Eye (tissue), 1 donor: ENCODE measurements around the gene MFSD2B.
"Not testable (repeated sequence)": the region's sequence is repeated elsewhere in the genome, so short reads cannot be mapped to it uniquely, and the experiment has no call there.

Experiments used
- DNase-seq: peaks from one replicate; pipeline ENCODE4 v3.0.0-alpha.2; 2015

Gene MFSD2B

DNA sequence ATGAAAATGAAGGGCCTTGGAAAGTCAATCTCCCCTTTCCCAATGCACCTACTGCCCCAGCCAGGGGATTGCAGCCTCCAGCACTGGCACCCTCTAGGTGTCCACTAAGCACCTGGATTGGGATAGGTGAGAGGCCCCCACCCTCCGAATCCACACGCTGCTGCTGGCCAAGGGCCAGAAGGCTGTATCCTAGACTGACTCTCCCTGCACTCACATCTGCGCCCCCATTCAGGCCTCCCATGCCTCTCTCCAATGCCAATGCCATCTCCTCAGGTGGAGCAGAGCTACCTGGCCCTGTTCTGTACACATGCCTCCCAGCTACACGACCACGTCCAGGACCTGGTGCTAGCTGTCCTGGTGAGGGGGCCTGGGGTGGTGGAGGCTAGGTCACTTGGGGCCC is 9.8 kb downstream of the MFSD2B start:
- DNase-seq: no peak

DNA sequence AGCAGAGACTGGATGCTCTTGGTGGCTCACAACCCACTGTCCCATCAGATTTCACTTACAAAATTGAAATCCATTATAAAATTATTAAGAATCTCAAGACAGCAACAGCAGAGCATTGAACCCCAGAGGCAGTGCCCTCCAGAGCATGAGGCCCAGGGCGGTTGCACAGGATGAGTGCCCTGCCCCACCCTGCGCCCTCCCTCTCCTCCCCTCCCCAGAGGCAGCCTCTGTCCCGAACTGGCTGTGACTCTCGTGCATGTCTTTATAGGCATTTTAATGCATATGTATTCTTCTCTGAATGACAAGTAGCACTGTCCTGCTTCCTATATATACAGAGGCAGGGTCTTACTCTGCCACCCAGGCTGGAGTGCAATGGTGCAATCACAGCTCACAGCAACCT is 10.4 kb downstream of the MFSD2B start:
- no peak for DNase-seq

DNA sequence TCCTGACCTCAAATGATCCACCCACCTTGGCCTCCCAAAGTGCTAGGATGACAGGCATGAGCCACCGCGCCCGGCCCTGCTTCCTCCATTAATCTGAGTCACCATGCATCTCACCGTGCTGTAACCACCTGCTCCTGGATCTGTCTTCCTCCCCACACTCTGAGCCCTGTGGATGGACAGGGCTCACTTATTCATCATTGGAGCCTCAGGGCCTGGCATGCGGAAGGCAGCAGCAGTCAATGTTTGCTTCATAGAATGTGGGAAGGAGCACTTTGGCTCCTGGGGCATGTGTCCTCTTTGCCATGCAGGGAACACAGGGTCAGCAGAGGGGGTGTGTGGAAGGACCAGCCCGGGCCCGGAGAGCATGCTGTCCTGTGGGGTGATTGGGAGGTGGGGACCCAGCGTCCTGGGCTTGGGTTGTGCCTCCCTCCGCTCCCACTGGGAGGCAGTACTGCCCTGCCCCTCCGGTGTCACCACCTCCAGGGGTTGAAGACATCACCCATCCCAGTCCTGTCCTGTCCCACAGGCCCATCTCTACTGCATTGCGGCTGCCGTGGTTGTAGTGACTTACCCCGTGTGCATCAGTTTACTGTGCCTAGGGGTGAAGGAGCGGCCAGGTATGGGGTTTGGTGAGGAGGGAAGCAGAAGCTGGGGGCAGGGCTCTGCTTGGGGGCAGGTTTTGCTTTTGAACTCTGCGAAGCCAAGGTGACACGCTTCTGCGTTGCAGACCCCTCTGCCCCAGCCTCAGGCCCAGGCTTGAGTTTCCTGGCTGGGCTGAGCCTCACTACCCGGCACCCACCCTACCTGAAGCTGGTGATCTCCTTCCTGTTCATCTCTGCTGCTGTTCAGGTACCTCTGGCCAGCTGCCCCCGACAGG is 11.5 kb downstream of the MFSD2B start:
- DNase-seq: no peak

DNA sequence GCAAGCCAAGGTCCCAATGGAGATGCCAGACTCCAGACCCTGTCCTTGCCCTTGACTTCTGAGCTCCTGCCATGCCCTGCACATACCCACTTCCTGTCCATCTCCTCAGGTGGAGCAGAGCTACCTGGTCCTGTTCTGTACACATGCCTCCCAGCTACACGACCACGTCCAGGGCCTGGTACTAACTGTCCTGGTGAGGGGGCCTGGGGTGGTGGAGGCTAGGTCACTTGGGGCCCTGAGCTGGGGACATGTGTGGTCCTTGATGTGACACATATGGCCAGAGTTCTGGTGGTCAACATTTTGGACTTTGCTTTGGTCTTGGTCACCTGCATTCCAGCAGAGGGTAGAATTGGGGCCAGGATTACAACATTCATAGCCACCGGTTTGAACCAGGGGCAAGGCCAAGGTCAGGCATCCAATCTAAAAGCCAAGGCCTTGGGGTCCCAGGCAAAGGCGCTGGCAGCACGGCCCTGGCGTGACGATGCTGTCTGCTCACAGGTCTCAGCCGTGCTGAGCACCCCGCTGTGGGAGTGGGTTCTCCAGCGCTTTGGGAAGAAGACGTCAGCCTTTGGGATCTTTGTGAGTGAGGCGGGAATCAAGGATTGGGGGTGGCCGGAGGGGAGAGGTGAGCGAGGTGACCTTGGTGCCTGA is 12.6 kb downstream of the MFSD2B start:
- no peak for DNase-seq

DNA sequence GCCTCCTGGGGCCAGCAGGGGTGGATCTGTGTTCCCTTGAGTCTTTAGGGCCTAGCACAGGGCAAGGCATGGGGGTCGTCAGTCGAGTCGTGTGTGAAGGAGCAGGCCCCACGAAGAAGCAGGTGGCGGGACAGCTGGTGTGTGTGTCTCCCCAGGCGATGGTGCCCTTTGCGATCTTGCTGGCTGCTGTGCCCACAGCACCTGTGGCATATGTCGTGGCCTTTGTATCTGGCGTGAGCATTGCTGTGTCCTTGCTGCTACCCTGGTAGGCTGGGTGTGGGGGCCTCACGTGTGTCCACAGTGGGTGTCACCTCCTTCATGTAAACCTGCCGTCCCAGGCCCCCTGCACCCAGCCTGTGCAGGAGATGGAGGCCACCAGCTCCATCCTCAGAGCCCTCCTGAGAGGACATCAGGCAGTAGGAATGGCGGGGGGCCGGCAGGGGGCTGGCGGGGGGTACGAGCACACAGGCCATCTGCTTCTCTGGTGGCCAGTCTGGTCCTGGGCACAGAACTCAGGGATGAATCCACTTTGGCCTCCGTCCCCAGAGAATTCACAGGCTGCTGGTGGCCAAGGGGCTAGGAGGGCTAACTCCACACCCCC is 13.2 kb downstream of the MFSD2B start:
- DNase-seq: no peak

DNA sequence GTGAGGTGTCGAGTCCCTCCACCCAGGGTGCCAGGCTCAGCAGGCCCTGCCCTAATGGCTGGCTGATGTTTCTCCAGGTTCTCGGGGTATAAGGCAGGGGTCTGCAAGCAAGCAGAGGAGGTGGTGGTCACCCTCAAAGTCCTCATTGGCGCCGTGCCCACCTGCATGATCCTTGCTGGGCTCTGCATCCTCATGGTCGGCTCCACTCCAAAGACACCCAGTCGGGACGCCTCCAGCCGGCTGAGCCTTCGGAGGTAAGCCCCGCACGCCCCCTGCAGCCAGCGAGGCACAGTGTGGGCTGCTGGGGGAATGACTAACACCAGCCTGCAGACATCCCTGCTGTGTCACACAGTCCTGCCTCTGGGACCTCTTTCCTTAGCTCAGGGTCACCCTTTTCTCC is 14.1 kb downstream of the MFSD2B start:
- no peak for DNase-seq

DNA sequence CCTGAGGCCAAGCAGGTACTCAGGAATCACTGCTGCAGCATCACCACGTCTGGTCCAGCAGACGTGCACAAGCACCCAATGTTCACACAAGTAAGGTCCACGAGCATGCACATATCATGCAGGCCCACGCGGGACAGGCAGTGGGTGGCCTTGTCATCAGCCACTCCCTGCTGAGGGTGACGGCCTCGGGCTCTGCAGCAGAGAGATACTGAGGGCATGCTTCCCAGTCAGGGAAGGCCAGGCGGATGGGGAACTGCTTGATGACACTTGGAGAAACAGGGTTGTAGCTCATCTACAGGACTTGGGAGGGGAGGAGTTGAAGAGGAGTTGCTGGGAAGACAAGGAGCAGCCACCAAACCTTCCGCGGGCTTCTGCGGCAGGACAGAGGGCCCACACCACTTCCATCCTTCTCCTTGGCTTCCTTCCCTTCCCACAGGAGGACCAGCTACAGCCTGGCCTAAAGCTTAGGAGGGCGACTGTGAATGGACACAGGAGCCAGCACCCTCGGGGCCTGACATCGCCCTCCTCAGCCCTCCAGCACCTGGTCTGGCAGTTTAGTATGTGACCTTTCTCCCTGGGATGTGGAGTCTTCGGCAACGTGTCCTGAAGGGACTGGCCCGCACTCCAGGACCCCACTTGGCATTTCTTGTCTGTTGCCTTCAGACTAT is 15.2 kb downstream of the MFSD2B start:
- DNase-seq: no peak

DNA sequence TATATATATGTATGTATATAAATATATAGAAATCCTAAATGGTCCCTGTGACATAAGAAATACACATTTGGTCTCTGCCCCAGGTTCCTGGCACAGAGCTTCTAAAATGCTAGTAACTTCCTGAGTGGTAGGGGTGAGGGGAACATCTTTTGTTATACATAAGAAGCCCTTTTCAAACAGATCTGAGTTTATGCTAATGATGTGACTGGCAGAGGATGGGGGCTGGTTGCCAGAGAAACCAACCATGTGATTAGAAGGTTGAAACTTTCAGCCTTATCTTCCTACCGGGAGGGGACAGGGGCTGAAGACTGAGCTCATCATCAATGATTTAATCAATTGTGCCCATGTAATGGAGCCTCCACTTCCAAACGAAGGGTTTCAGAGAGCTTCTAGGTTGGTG is 16.3 kb downstream of the MFSD2B start:
- DNase-seq: no peak

DNA sequence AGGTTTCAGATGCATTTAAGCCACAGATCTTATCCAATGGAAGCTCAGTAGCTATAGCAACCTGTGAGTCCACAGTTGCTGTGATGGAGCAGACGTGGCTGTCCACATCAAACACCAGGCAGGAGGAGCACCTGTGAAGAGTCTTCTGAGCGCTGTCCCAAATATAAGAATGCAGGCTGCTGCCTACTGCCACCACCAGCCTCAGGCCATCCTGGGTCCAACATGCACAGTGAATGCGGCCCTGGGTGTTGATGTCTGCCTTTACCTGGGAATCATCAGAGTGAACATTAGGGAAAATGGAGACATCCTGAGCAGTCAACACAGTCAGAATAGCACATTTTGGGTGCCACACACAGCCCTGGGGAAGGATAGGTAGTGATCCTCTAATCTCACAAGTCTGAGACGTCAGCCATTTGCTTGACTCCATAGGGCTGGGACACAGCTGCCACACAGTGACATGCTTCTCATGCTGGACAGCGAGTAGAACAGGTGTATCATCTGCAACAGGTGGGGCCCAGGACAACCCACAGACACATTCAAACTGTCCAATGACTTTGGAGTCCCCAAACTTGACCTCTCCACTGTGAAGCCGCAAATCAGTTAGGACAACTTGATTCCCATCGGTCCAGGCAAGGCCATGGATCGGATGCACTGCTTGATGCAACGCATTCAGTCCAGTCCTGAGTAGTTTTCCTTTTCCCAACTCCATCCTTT is 29.1 kb downstream of the MFSD2B start:
- DNase-seq: no peak

DNA sequence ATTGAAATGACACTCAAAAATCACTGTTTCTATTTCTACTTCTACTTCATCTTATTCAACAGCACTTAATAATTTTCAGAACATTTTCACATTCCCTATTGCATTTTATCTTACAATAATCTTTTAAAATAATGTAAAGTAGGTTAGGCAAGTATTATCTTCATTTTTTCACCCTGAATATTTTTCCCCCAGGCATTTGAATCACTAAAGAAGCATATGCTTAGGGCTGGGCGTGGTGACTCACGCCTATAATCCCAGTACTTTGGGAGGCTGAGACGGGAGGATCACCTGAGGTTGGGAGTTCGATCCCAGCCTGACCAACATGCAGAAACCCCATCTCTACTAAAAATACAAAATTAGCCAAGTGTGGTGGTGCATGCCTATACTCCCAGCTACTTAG is 30.6 kb downstream of the MFSD2B start:
- no peak for DNase-seq

DNA sequence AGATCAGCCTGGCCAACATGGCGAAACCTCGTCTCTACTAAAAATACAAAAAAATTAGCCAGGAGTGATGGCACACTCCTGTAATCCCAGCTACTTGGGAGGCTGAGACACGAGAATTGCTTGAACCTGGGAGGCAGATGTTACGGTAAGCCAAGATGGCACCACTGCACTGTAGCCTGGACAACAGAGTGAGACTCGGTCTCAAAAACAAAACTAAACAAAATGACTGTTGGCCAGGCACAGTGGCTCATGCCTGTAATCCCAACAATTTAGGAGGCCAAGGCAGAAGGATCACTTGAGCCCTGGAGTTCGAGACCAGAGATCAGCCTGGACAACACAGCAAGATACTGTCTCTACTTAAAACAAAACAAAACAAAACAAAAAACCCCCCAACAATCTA is 33.2 kb downstream of the MFSD2B start:
- DNase-seq: not testable (repeated sequence)

DNA sequence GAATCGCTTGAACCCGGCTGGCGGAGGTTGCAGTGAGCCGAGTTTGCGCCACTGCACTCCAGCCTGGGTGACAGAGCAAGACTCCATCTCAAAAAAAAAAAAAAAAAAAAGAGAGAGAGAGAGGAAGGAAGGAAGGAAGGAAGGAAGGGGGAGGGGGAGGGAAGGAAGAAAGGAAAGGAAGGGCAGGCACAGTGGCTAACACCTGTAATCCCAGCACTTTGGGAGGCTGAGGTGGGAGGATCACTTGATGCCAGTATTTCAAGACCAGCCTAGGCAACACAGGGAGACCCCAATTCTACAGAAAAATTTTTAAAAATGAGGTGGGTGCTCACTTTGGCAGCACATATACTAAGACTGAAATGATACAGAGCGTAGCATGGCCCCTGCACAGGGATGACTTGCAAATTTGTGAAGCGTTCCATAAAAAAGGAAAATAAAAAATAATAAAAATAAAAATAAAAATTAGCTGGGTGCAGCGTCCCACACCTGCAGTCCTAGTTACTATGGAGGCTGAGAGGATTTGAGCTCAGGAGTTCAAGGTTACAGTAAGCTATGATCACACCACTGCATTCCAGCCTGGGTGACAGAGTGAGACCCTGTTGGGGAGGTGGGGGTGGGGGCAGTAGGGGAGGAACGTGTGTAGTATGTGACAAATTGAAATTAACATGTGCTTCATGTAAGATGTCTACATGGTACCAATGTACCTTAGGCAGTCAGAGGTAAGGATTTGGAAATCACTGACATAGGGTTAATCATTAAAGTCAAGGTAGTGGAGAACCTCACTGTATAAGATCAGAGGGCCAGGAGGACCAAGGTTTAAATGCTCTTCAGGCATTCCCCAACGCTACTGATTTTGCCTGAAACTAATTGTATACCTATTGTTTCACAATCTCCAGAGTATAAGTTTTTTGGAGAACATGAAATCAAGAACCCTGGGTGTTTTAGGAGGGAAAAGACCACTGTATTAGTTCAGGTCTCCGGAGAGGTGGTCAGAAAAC is 35.9 kb downstream of the MFSD2B start:
- no peak for DNase-seq

DNA sequence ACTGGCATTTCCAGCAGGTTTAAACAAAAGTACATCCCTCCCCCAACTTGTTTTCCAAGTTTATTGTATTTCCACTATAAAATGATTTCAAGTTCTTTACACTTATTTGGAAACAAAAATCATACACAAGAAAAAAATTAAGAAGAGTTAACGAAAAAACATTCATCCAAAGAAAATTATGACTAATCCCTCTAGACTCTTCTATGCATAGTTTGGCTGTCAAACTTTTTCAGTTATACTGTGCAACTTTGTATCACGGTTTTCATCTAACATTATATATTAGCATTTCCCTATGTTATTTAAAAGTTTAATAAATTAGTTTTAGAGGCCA is 36.7 kb downstream of the MFSD2B start:
- no peak for DNase-seq

DNA sequence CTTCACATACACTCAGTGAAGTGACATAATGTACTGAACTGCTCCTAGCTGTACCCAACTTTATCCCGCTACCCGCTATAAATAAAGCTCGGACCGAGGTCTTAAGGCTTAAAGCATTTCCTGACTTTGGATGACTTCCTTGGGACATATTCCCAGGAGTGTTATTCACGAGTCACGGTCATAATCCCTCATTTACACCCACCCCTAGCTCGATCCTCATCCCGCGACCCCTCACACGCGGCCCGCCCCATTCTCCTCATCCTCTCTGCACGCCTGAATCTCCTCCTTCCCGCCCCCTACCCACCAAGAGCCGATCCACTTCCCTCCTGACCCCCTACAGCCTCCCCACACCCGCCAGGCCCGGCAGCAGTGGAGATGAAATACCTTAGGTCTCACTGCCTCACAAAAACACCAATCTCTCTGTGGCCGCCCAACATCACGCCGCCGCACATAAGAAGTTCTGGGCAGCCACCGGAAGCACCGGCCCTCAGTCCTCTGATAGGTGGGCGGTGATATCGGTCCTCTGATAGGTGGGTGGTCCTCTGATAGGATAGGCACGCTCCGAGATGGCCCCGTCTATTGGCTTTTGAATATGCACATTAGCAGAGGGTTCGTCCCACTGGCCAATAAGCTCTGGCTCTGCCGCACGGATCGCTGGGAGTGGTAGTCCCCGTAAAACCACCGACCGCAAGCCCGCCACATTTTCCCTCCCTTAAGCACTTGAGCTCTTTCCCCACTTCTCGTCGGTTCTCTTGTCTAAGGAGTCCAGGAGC is 37.2 kb downstream of the MFSD2B start, which contains the start of gene WDCP:
Gene WDCP (minus strand): TSS at position 462 of the 773 bp plus-strand sequence. CDS start 7,897 bp downstream, outside the sequence.
- peak; percentile 98 for DNase-seq

DNA sequence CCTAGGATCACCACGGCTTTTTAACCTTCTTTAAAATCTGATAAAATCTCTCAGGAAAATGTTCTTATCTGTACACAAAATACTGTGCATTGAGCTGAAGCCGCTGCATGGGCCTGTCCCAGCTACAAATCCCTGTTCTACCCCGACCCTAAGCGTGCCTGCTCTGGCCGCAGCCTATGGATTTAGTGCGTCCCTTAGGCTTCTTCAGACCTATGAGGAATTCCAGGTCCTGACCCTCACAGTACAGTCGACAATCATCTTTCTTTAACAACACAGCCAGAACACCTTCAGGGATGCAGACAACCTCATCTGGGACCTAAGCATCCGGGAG is 37.8 kb downstream of the MFSD2B start:
- DNase-seq: no peak

DNA sequence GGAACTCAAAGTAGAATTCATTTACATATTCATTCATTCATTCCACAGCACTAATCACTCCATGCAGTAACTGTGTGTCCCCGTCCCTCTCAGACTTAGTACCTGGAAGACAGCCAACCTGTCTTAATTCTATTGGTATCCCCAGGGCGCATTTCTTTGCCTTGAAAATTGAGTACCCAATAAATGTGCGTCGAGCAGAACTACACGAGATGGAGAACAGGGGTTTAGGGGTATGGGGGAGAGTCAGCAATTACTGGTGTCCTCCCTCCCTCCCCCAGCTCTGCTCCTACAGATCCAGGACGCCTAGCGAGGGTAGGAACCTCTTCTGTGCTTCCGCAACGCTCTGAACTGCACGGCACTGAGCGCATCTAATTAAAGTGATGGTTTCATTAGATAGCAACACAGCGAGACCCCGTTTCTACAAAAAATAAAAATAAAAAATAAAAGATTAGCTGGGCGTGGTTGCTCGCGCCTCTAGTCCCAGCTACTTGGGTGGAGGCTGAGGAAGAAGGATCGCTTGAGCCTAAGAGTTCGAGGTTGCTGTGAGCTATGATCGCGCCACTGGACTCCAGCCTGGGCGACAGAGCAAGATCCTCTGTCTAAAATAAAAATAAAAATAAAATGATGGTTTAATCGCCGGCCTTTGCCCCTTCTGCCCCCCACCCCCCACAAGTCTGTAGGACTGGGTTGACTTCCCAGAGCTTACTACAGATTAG is 39.0 kb downstream of the MFSD2B start:
- DNase-seq: peak; percentile 25

DNA sequence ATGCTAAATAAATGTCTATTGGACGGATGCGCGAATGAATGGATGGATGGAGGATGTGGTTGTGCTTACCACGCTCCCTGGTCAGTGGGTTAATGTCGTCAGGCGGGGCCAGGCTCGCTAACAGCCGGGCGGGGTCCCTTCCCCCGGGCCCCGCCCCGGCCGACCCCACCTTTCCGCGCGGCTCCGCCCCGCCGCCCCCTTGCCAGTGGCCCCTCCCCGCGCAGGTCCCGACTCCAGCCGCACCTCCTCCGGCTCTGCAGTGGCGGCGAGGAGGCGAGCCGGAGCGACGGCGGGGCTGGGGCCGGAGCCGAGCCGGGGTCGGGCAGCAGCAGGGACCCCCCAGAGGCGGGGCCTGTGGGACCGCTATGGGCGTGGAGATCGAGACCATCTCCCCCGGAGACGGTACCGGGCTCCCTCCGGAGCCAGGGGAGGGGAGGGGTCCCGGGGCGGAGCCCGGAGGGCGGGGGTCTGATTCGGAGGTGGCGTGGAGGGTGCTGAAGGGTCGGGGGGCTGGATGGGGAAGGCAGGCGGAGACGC is 39.7 kb downstream of the MFSD2B start, which contains the start of gene FKBP1B:
Gene FKBP1B (plus strand): TSS at position 257 of the 537 bp plus-strand sequence. CDS start 109 bp downstream, at position 366.
- peak; percentile 81 for DNase-seq

DNA sequence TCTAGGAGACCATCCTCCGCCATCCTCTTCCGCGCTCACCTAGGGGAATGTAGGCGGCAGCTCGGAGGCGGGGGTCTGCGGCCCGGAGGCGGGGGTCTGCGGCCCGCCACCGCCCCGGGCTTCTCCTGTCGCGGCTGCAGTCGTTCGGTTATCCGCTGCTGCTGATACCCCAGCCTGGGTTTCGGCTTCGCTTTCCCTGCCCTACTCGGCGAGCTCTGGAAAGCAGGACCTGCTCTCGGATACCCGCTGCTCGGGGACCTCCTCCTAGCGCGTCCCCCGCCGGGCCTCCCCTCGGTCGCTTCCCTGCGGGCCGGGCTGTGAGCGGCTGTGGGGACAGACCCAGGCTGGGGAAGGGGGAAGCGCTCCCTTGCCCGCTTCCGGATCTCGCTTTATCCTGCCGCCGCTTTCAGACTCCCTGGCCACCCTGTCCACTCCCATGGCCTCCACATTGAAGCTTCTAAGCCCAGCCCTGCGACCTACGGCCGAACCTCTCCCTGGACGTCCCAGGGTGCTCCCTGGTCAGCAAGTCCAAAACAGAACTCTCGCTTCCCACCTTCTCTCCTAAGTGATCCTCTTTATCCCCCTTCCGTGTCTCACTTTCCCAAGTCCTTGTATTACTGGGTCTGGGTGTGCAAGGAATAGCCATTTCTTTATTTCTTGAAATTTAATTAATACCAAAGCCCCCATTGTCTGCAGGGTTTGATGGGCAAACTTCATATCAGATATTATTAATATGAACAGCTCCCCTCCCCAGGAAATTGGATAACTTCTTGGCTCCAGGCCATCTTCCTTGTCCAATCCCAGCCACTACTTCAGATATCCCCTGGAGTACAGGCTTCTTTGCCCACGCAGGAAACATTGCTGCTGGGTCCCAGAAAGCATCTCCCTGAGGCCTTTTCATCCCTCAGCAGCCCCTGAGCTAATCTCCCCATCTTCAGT is 40.4 kb downstream of the MFSD2B start:
- peak; percentile 70 for DNase-seq
